Epithelial cell of esophagus (primary cell): ENCODE results near the gene SERTAD3.
"Not testable (repeated sequence)": the region's sequence is repeated elsewhere in the genome, so short reads cannot be mapped to it uniquely, and the experiment has no call there.

Experiments used
- DNase-seq: peaks from one replicate; pipeline ENCODE4 v3.0.0; 2010; ENCODE audit warnings: low read depth
- H3K4me3 ChIP-seq: 2 replicates; pipeline ENCODE4 v1.5.1; 2011; ENCODE audit warnings: mild to moderate bottlenecking, low read length, control low read depth
- TF ChIP-seq, protein P1 (sequence below): IDR thresholded peaks from 2 replicates; pipeline ENCODE4 v1.5.1; 2011; ENCODE audit warnings: low read depth, mild to moderate bottlenecking, low read length, control low read depth, inconsistent platforms; ENCODE audit not compliant: insufficient read depth; ENCODE audit errors: missing control alignments

Gene SERTAD3

DNA sequence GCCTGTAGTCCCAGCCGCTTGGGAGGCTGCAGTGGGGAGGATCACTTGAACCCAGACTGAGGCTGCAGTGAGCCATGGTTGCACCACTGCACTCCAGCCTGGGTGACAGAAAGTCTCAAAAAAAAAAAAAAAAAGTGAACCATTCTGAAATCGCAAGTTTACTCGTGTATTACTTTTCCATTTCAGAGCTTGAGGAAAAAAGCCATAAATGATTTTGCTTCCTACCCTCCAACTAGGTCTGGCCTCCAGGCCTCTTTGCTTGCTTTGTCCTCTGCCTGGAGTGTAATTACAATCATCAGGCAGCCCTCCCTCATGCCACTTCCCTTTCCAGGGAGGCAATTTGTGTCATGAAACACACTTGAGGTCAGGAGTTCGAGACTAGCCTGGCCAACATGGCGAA is 12.9 kb upstream of the SERTAD3 start:
- TF ChIP-seq, protein P1, sequence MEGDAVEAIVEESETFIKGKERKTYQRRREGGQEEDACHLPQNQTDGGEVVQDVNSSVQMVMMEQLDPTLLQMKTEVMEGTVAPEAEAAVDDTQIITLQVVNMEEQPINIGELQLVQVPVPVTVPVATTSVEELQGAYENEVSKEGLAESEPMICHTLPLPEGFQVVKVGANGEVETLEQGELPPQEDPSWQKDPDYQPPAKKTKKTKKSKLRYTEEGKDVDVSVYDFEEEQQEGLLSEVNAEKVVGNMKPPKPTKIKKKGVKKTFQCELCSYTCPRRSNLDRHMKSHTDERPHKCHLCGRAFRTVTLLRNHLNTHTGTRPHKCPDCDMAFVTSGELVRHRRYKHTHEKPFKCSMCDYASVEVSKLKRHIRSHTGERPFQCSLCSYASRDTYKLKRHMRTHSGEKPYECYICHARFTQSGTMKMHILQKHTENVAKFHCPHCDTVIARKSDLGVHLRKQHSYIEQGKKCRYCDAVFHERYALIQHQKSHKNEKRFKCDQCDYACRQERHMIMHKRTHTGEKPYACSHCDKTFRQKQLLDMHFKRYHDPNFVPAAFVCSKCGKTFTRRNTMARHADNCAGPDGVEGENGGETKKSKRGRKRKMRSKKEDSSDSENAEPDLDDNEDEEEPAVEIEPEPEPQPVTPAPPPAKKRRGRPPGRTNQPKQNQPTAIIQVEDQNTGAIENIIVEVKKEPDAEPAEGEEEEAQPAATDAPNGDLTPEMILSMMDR, result no peak
- no peak overlapping the region for H3K4me3 ChIP-seq
- no peak for DNase-seq

DNA sequence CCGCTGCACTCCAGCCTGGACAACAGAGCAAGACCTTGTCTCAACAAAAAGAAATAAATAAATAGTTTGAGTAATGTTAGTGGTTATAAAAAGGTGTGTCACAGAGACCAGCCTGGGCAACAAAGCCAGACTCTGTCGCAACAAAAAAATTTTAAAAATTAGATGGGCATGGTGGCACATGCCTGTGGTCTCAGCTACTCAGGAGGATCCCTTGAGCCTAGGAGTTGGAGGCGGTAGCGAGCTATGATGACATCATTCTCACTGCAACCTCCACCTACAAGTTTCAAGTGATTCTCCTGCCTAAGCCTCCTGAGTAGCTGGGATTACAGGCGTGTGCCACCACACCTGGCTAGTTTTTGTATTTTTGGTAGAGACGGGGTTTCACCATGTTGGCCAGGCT is 9.8 kb upstream of the SERTAD3 start:
- H3K4me3 ChIP-seq, result not testable (repeated sequence)
- DNase-seq, result peak; percentile 94

DNA sequence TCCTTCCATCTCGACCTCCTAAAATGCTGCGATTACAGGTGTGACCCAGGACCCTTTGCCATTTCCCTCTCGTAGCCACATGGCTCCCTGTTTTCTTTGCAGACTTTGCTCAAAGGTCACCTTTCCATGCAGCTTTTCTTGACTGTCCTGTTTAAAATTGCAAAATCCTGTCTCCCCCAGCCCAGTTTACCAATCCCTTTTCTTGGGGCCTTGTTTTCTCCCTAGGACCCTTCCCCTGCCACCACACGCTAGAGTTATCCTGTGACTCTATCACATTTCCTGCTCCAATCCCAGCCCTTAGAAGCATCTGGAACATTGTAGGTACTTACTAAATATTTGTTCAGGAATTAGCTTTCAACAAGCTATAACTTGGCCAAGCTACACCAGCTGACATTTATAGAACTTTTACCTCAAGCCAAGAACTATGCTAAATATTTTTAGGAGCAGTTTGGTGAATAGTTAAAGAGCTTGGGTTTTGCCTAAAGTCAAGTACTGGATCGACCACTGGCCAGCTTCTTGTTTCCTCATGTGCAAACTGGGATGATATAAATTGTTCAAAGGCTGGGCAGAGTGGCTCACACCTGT is 9.1 kb upstream of the SERTAD3 start:
- no peak overlapping the region for H3K4me3 ChIP-seq
- TF ChIP-seq, protein P1, result no peak
- peak; percentile 59 for DNase-seq

DNA sequence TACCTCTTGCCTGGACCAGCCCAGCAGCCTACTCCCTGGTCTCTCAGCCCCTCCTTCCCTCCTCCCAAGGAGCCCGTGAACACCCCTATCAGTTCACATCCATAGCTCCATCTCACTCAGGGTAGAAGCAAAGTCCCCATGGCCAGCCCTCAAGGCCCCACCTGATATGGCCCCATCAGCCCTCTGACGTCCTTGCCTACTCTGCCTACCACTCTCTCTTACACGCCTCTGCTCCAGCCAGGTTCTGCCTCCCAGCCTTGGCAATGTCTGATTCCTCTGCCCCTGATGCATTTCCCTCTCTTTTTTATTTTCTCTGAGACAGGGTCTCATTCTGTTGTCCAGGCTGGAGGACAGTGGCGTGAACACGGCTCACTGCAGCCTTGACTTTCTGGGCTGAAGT is 7.9 kb upstream of the SERTAD3 start:
- no peak overlapping the region for H3K4me3 ChIP-seq
- DNase-seq, result no peak
- TF ChIP-seq, protein P1, result no peak

DNA sequence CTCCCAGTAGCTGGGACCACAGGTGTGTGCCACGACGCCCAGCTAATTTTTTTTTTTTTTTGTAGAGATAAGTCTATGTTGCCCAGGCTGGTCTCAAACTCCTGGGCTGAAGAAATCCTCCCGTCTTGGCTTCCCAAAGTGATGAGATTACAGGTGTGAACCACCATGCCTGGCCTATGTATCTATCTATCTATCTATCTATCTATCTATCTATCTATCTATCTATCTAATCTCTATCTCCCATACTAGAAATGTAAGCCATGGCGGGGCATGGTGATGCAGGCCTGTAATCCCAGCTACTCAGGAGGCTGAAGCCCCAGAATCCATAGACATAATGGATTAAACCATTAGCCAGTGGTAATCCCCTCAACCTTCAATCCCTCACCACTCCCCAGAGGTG is 6.5 kb upstream of the SERTAD3 start:
- H3K4me3 ChIP-seq, result no peak overlapping the region
- TF ChIP-seq, protein P1, result no peak
- DNase-seq, result no peak

DNA sequence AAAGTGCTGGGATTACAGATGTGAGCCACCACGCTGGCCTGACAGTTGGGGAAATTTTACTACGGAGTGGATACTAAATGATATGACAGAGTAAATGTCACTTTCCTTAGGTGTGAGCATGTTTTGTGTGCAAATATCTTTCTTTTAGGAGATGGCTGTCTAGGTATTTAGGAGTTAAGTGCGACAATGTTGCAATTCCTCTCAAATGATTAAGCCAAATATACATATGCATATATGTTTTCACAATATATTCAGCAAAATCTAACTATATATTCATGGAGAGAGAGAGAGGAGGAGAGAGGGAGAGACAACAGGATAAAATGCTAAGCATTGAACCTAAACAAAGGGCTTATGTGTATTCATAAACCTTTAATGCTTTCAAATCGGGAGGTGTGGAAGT is 5.4 kb upstream of the SERTAD3 start:
- TF ChIP-seq, protein P1, result no peak
- H3K4me3 ChIP-seq, result no peak overlapping the region
- DNase-seq, result no peak

DNA sequence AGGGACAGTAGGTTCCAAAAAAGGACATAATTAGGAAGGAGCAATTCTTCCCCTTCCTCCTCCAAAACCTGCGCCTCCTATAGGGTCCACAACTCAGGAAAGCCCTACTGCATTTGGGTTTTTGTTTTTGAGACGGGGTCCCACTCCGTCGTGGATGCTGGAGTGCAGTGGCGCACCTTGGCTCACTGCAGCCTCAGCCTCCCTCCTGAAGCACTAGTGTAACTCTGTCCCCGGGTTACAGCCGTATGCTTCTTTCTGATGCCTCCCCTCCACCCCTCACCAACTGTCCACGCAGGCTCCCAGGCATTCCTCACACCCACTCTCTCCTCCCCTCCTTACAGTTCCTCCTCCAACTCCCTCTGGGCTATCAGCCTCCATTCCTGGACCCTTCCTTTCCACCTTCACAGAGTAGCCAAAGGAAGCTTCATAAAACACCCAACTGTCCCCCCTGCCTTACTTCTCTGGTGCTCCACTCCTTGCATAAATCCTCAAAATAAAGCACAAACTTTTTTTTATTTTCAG is 2.2 kb upstream of the SERTAD3 start:
- no peak for DNase-seq
- TF ChIP-seq, protein P1, result no peak
- H3K4me3 ChIP-seq, result no peak overlapping the region
